Hepatocyte (in vitro differentiated cells): Measurements from ENCODE around the gene NUCKS1. TPM values are rescaled to one million over a fixed set of nuclear protein-coding genes. Genes with fewer than 3 reads are reported as not detected.

ENCODE experiments used
- DNase-seq: peaks from one replicate; pipeline ENCODE4 v3.0.0-alpha.2; 2016; ENCODE audit warnings: low spot score
- H2AFZ ChIP-seq: fragments of 200-600 bp; sonication (generic); 2 replicates; pipeline ENCODE4 v1.6.0; 2016; ENCODE audit warnings: antibody characterized with exemption, mild to moderate bottlenecking
- H3K27ac ChIP-seq: fragments of 200-600 bp; sonication (generic); 2 replicates; pipeline ENCODE4 v1.5.1; 2016; ENCODE audit warnings: mild to moderate bottlenecking
- H3K27me3 ChIP-seq: fragments of 200-600 bp; sonication (generic); 2 replicates; pipeline ENCODE4 v1.6.1; 2016
- H3K36me3 ChIP-seq: fragments of 200-600 bp; sonication (generic); replicated peaks from 2 replicates; pipeline ENCODE4 v1.5.1; 2016; ENCODE audit warnings: low read depth; ENCODE audit not compliant: insufficient read depth
- H3K4me1 ChIP-seq: fragments of 200-600 bp; sonication (generic); 2 replicates; pipeline ENCODE4 v1.5.1; 2016; ENCODE audit warnings: mild to moderate bottlenecking, moderate library complexity; ENCODE audit not compliant: insufficient read depth
- H3K4me2 ChIP-seq: fragments of 200-600 bp; sonication (generic); 2 replicates; pipeline ENCODE4 v1.6.0; 2016
- H3K4me3 ChIP-seq: fragments of 200-600 bp; sonication (generic); 2 replicates; pipeline ENCODE4 v1.5.1; 2016; ENCODE audit warnings: mild to moderate bottlenecking
- H3K79me2 ChIP-seq: fragments of 200-600 bp; sonication (generic); 2 replicates; pipeline ENCODE4 v1.6.0; 2017; ENCODE audit warnings: mild to moderate bottlenecking
- H3K9me2 ChIP-seq: fragments of 200-600 bp; sonication (generic); replicated peaks from 2 replicates; pipeline ENCODE4 v1.6.0; 2017; ENCODE audit warnings: mild to moderate bottlenecking; ENCODE audit not compliant: insufficient read depth
- H3K9me3 ChIP-seq: fragments of 200-600 bp; sonication (generic); 2 replicates; pipeline ENCODE4 v1.5.1; 2016; ENCODE audit warnings: low read depth, mild to moderate bottlenecking
- H4K20me1 ChIP-seq: fragments of 200-600 bp; sonication (generic); 2 replicates; pipeline ENCODE4 v1.6.0; 2016; ENCODE audit warnings: mild to moderate bottlenecking; ENCODE audit not compliant: insufficient read depth, poor library complexity, severe bottlenecking
- CTCF ChIP-seq: fragments of 200-600 bp; sonication (generic); IDR thresholded peaks from 2 replicates; pipeline ENCODE4 v1.5.1; 2016; ENCODE audit warnings: antibody characterized with exemption, mild to moderate bottlenecking; ENCODE audit not compliant: poor library complexity
- EZH2 ChIP-seq: fragments of 200-600 bp; sonication (generic); IDR thresholded peaks from 2 replicates; pipeline ENCODE4 v1.6.1; 2016; ENCODE audit warnings: antibody characterized with exemption, mild to moderate bottlenecking, borderline replicate concordance
- EZH2phosphoT487 ChIP-seq: fragments of 200-600 bp; sonication (generic); IDR thresholded peaks from one replicate; pipeline ENCODE4 v1.6.1; 2018; ENCODE audit warnings: antibody characterized with exemption, mild to moderate bottlenecking, low read depth, moderate library complexity; ENCODE audit not compliant: unreplicated experiment, severe bottlenecking
- WGBS: methylation state at CpG from one replicate; pipeline ENCODE4 v1.1.6; 2016; ENCODE audit warnings: low lambda C conversion rate; ENCODE audit errors: missing lambda C conversion rate; 5-methylcytosine and 5-hydroxymethylcytosine counted together
- polyA plus RNA-seq: library from polyadenylated mRNA; unstranded; fragments of >200 nt; fragmentation: Nextera tagmentation; extraction: Ambion mirVana; gene quantifications from 2 replicates; pipeline ENCODE4 v1.2.1, GENCODE V29; 2016
- total RNA-seq: library from RNA; depleted of rRNA; stranded (reverse); fragments of >200 nt; gene quantifications from 2 replicates; pipeline ENCODE4 v1.2.3, GENCODE V29; 2014

The NUCKS1 gene
- total and polyA plus RNA-seq, 2 experiments from 2014 or later: 28.4 to 143 TPM

GRCh38 chr1:205791568-205792180 is 41.7 kb upstream of the NUCKS1 start:
- no peaks in the 10 kb centered on the region for H3K9me3 ChIP-seq
- H3K4me3 ChIP-seq: no peak overlapping the region
- H3K9me2 ChIP-seq: no peaks in the 10 kb centered on the region
- H3K27ac ChIP-seq: no peak overlapping the region
- peak; percentile 77 for DNase-seq
- H2AFZ ChIP-seq: no peak overlapping the region
- H4K20me1 ChIP-seq: no peaks in the 10 kb centered on the region
- 80% methylated on average over 5 of the region's 5 CpGs for WGBS
- no peak overlapping the region for H3K4me2 ChIP-seq
- no peaks in the 10 kb centered on the region for H3K27me3 ChIP-seq
- H3K79me2 ChIP-seq: no peaks in the 10 kb centered on the region
- no peaks in the 10 kb centered on the region for H3K36me3 ChIP-seq
- TF ChIP-seq CTCF: peak; percentile 65
- TF ChIP-seq EZH2: no peak
- H3K4me1 ChIP-seq: no peaks in the 10 kb centered on the region

- Histone ChIP-seq H3K27me3 (no peaks in the 10 kb centered on the region), H3K36me3 (no peaks in the 10 kb centered on the region), H3K4me2 (no peak overlapping the region), H4K20me1 (no peaks in the 10 kb centered on the region), H3K9me3 (no peaks in the 10 kb centered on the region), H3K4me1 (no peaks in the 10 kb centered on the region), H3K9me2 (no peaks in the 10 kb centered on the region), H3K27ac (no peak overlapping the region), H3K79me2 (no peaks in the 10 kb centered on the region), H3K4me3 (no peak overlapping the region), H2AFZ (no peak overlapping the region)
- WGBS: 70% methylated on average over 10 of the region's 10 CpGs
- TF ChIP-seq EZH2phosphoT487 (no peak), CTCF (no peak), EZH2 (no peak)
- DNase-seq: no peak
Observed at GRCh38 chr1:205787287-205787916, 37.4 kb upstream of the NUCKS1 start.

- Histone ChIP-seq H2AFZ (no peak overlapping the region), H3K36me3 (no peaks in the 10 kb centered on the region), H3K27ac (peak overlapping the region; percentile 33), H3K4me3 (no peak overlapping the region), H3K9me3 (no peaks in the 10 kb centered on the region), H3K79me2 (no peaks in the 10 kb centered on the region), H4K20me1 (no peaks in the 10 kb centered on the region), H3K4me1 (no peaks in the 10 kb centered on the region), H3K9me2 (no peaks in the 10 kb centered on the region), H3K27me3 (no peaks in the 10 kb centered on the region), H3K4me2 (no peak overlapping the region)
- TF ChIP-seq EZH2phosphoT487: no peak
- TF ChIP-seq EZH2: no peak
- no peak for TF ChIP-seq CTCF
- 41% methylated on average over 4 of the region's 4 CpGs for WGBS
- DNase-seq: no peak
Observed at GRCh38 chr1:205786601-205787000, 36.6 kb upstream of the NUCKS1 start.
